ENCODE results near the gene ANKRD34B. TPM values are rescaled to one million over a fixed set of nuclear protein-coding genes. Genes with fewer than 3 reads are reported as not detected.
"Not testable (repeated sequence)": the region's sequence is repeated elsewhere in the genome, so short reads cannot be mapped to it uniquely, and the experiment has no call there.

The ANKRD34B gene
- total and polyA plus RNA-seq, 4 experiments from 2014 or later, result not detected

DNA sequence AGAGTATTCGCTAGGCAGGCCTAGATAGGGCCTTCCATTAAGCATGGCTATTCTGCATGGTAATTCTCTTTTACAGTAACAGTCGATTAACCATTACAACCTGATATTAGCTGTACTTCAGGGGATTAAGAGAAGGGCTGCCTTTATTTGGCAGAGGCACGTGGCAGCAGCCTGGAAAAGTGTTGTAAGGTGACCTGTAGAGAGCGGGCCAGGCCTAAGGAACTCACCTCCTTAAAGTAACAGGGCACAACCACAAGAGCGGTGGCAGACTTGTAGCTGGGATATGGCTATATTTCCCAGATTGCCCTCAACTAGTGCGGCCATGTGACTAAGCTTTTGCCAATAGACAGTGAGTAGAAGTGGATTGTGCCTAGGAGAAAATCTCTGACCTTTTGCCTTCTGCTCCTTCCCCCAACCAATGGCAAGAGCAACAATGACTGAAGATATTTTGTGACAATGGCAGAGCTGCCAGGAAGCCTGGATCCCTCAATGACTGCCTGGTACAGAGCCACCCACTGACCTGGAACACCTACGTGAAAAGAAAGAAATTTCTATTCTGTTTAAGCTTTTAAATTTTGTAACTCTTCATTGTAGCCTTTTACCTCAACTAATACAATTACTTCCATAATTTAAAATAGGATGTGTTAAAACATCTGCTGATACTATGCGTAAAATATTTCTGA lies 18.9 kb upstream of the ANKRD34B start:
- peaks cover 0 to 4% of the 10 kb centered on the region in 2 donors for H3K27me3 Mint-ChIP-seq
- no peak overlapping the region for H3K27ac Mint-ChIP-seq
- Histone ChIP-seq H3K27ac (ENCODE audit: low read depth, low read length) (no peak overlapping the region), H3K27me3 (ENCODE audit: insufficient read depth, low read length) (no peaks in the 10 kb centered on the region), H3K4me1 (ENCODE audit: insufficient read depth, low read length) (no peaks in the 10 kb centered on the region), H3K9me3 (ENCODE audit: control insufficient read depth in 1 of 2, low read length in 2 of 2) (no peaks in the 10 kb centered on the region), H3K4me3 (ENCODE audit: low read length in 2 of 2) (no peak overlapping the region), H3K36me3 (ENCODE audit: insufficient read depth, low read length) (no peaks in the 10 kb centered on the region)
- no peak for DNase-seq
- ChIA-PET CTCF (ENCODE audit: partially characterized antibody) (interaction anchor here (1.0 kb wide), 1 partner anchor 10 kb away, joined by 3 read pairs; no protein-coding TSS in a partner anchor), POLR2A (ENCODE audit: partially characterized antibody) (no interaction called here)
- no peak overlapping the region for H3K4me3 Mint-ChIP-seq
- intact Hi-C loops (cut with micrococcal nuclease), result no loop called here
- H3K36me3 Mint-ChIP-seq, result no peaks in the 10 kb centered on the region
- H3K4me1 Mint-ChIP-seq, result no peaks in the 10 kb centered on the region
- peaks cover 0 to 2% (median 0%) of the 10 kb centered on the region in 8 donors for H3K9me3 Mint-ChIP-seq

DNA sequence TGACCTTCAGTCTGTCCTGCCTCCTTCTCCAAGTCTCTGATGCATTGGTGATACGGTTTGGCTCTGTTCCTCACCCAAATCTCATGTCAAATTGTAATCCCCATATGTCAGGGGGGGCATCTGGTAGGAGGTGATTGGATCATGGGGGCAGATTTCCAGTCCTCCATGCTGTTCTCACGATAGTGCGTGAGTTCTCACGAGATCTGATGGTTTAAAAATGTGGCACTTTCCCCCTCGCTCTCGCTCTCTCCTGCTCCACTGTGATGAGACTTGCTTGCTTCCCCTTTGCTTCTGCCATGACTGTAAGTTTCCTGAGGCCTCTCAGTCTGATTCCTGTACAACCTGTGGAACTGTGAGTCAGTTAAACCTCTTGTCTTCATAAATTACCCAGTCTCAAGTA lies 14.7 kb upstream of the ANKRD34B start:
- Histone ChIP-seq H3K27ac (ENCODE audit: low read depth, low read length) (no peak overlapping the region), H3K4me3 (ENCODE audit: low read length in 2 of 2) (no peak overlapping the region), H3K27me3 (ENCODE audit: insufficient read depth, low read length) (no peaks in the 10 kb centered on the region), H3K36me3 (ENCODE audit: insufficient read depth, low read length) (no peaks in the 10 kb centered on the region), H3K9me3 (ENCODE audit: control insufficient read depth in 1 of 2, low read length in 2 of 2) (no peaks in the 10 kb centered on the region), H3K4me1 (ENCODE audit: insufficient read depth, low read length) (no peaks in the 10 kb centered on the region)
- POLR2A ChIA-PET (ENCODE audit: partially characterized antibody), result no interaction called here
- Mint-ChIP-seq H3K4me3 (no peak overlapping the region), H3K4me1 (no peaks in the 10 kb centered on the region), H3K36me3 (no peaks in the 10 kb centered on the region), H3K27me3 (peaks cover 2 to 4% of the 10 kb centered on the region in 2 donors), H3K27ac (no peak overlapping the region), H3K9me3 (peaks cover 0 to 2% (median under 1%) of the 10 kb centered on the region in 8 donors)
- CTCF ChIA-PET (ENCODE audit: partially characterized antibody), result no interaction called here
- intact Hi-C loops (cut with micrococcal nuclease), result no loop called here
- DNase-seq, result no peak

DNA sequence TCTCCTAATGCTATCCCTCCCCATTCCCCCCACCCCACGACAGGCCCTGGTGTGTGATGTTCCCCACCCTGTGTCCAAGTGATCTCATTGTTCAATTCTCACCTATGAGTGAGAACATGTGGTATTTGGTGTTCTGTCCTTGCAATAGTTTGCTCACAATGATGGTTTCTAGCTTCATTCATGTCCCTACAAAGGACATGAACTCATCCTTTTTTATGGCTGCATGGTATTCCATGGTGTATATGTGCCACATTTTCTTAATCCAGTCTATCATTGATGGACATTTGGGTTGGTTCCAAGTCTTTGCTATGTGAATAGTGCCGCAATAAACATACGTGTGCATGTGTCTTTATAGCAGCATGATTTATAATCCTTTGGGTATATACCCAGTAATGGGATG lies 10.2 kb upstream of the ANKRD34B start:
- DNase-seq; H3K9me3 ChIP-seq (ENCODE audit: control insufficient read depth in 1 of 2, low read length in 2 of 2); POLR2A ChIA-PET (ENCODE audit: partially characterized antibody); H3K4me3 Mint-ChIP-seq; H3K36me3 ChIP-seq (ENCODE audit: insufficient read depth, low read length); H3K9me3 Mint-ChIP-seq; intact Hi-C loops (cut with micrococcal nuclease); CTCF ChIA-PET (ENCODE audit: partially characterized antibody); H3K36me3 Mint-ChIP-seq; H3K27me3 ChIP-seq (ENCODE audit: insufficient read depth, low read length); H3K4me1 ChIP-seq (ENCODE audit: insufficient read depth, low read length); H3K27ac ChIP-seq (ENCODE audit: low read depth, low read length); H3K27me3 Mint-ChIP-seq; H3K4me3 ChIP-seq (ENCODE audit: low read length in 2 of 2); H3K4me1 Mint-ChIP-seq; H3K27ac Mint-ChIP-seq: not testable (repeated sequence)

GRCh38 chr5:80579050-80579449 lies 9.0 kb upstream of the ANKRD34B start:
- intact Hi-C loops (cut with micrococcal nuclease), result no loop called here
- H3K9me3 ChIP-seq (ENCODE audit: control insufficient read depth in 1 of 2, low read length in 2 of 2), result no peaks in the 10 kb centered on the region
- no peaks in the 10 kb centered on the region for H3K27me3 ChIP-seq (ENCODE audit: insufficient read depth, low read length)
- Mint-ChIP-seq H3K4me1 (peaks cover 0 to 5% (median 0%) of the 10 kb centered on the region in 4 donors), H3K9me3 (peaks cover 0 to 5% (median 0%) of the 10 kb centered on the region in 8 donors), H3K27me3 (peaks cover 9 to 11% of the 10 kb centered on the region in 2 donors), H3K27ac (no peak overlapping the region), H3K4me3 (no peak overlapping the region), H3K36me3 (no peaks in the 10 kb centered on the region)
- H3K4me1 ChIP-seq (ENCODE audit: insufficient read depth, low read length), result no peaks in the 10 kb centered on the region
- H3K4me3 ChIP-seq (ENCODE audit: low read length in 2 of 2), result no peak overlapping the region
- ChIA-PET POLR2A (ENCODE audit: partially characterized antibody) (no interaction called here), CTCF (ENCODE audit: partially characterized antibody) (no interaction called here)
- DNase-seq, result no peak
- H3K27ac ChIP-seq (ENCODE audit: low read depth, low read length), result no peak overlapping the region
- H3K36me3 ChIP-seq (ENCODE audit: insufficient read depth, low read length), result no peaks in the 10 kb centered on the region

GRCh38 chr5:80577707-80578106 lies 7.6 kb upstream of the ANKRD34B start:
- ChIA-PET POLR2A (ENCODE audit: partially characterized antibody) (no interaction called here), CTCF (ENCODE audit: partially characterized antibody) (no interaction called here)
- H3K9me3 ChIP-seq (ENCODE audit: control insufficient read depth in 1 of 2, low read length in 2 of 2), result no peaks in the 10 kb centered on the region
- H3K36me3 ChIP-seq (ENCODE audit: insufficient read depth, low read length), result no peaks in the 10 kb centered on the region
- H3K27ac ChIP-seq (ENCODE audit: low read depth, low read length), result no peak overlapping the region
- no peak overlapping the region for H3K4me3 ChIP-seq (ENCODE audit: low read length in 2 of 2)
- peaks cover 5% of the 10 kb centered on the region for H3K27me3 ChIP-seq (ENCODE audit: insufficient read depth, low read length)
- no peak for DNase-seq
- H3K36me3 Mint-ChIP-seq, result no peaks in the 10 kb centered on the region
- H3K4me3 Mint-ChIP-seq, result no peak overlapping the region
- H3K27ac Mint-ChIP-seq, result no peak overlapping the region
- H3K9me3 Mint-ChIP-seq, result peaks cover 0 to 5% (median 0%) of the 10 kb centered on the region in 8 donors
- intact Hi-C loops (cut with micrococcal nuclease), result no loop called here
- peaks cover 16% of the 10 kb centered on the region in 2 donors for H3K27me3 Mint-ChIP-seq
- H3K4me1 Mint-ChIP-seq, result peaks cover 0 to 5% (median 0%) of the 10 kb centered on the region in 4 donors
- no peaks in the 10 kb centered on the region for H3K4me1 ChIP-seq (ENCODE audit: insufficient read depth, low read length)

DNA sequence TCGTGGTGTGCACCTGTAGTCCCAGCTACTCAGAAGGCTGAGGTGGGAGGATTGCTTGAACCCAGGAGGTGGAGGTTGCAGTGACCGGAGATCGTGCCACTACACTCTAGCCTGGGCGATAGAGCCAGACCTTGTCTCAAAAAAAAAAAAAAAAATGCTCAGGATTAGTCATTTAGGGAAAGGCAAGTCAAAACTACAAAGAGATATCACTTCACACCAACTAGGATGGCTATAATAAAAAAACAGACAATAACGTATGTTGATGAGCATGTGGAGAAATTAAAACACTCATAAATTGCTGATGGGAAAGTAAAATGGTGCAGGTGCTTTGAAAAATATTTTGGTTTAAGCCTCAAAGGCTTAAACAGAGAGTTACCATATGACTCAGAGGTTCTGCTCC lies 6.3 kb upstream of the ANKRD34B start:
- Mint-ChIP-seq H3K9me3 (peaks cover 0 to 5% (median 0%) of the 10 kb centered on the region in 8 donors), H3K27ac (no peak overlapping the region), H3K36me3 (no peaks in the 10 kb centered on the region), H3K27me3 (peaks cover 24 to 28% of the 10 kb centered on the region in 2 donors), H3K4me1 (peaks cover 0 to 5% (median 0%) of the 10 kb centered on the region in 4 donors), H3K4me3 (no peak overlapping the region)
- no peaks in the 10 kb centered on the region for H3K9me3 ChIP-seq (ENCODE audit: control insufficient read depth in 1 of 2, low read length in 2 of 2)
- intact Hi-C loops (cut with micrococcal nuclease), result no loop called here
- H3K27ac ChIP-seq (ENCODE audit: low read depth, low read length), result no peak overlapping the region
- H3K36me3 ChIP-seq (ENCODE audit: insufficient read depth, low read length), result no peaks in the 10 kb centered on the region
- H3K4me3 ChIP-seq (ENCODE audit: low read length in 2 of 2), result no peak overlapping the region
- no peaks in the 10 kb centered on the region for H3K4me1 ChIP-seq (ENCODE audit: insufficient read depth, low read length)
- ChIA-PET POLR2A (ENCODE audit: partially characterized antibody) (no interaction called here), CTCF (ENCODE audit: partially characterized antibody) (no interaction called here)
- no peak for DNase-seq
- peaks cover 5% of the 10 kb centered on the region for H3K27me3 ChIP-seq (ENCODE audit: insufficient read depth, low read length)

GRCh38 chr5:80573062-80573461 lies 3.0 kb upstream of the ANKRD34B start:
- no peak overlapping the region for H3K4me3 ChIP-seq (ENCODE audit: low read length in 2 of 2)
- Mint-ChIP-seq H3K4me3 (no peak overlapping the region), H3K36me3 (no peaks in the 10 kb centered on the region), H3K9me3 (peaks cover 0 to 2% (median 0%) of the 10 kb centered on the region in 8 donors), H3K4me1 (peaks cover 3 to 12% (median 5%) of the 10 kb centered on the region in 4 donors), H3K27ac (no peak overlapping the region), H3K27me3 (peaks cover 33 to 44% of the 10 kb centered on the region in 2 donors)
- no peak for DNase-seq
- H3K36me3 ChIP-seq (ENCODE audit: insufficient read depth, low read length), result no peaks in the 10 kb centered on the region
- H3K4me1 ChIP-seq (ENCODE audit: insufficient read depth, low read length), result no peaks in the 10 kb centered on the region
- H3K9me3 ChIP-seq (ENCODE audit: control insufficient read depth in 1 of 2, low read length in 2 of 2), result no peaks in the 10 kb centered on the region
- intact Hi-C loops (cut with micrococcal nuclease), result no loop called here
- H3K27ac ChIP-seq (ENCODE audit: low read depth, low read length), result no peak overlapping the region
- ChIA-PET POLR2A (ENCODE audit: partially characterized antibody) (no interaction called here), CTCF (ENCODE audit: partially characterized antibody) (no interaction called here)
- H3K27me3 ChIP-seq (ENCODE audit: insufficient read depth, low read length), result peaks cover 13% of the 10 kb centered on the region

All from CD4-positive, alpha-beta memory T cell (primary cell).